ENCODE results near the gene RFC2.
A peak's percentile ranks its signal among the peaks of the same experiment; 100 is the strongest.

The RFC2 gene

DNA sequence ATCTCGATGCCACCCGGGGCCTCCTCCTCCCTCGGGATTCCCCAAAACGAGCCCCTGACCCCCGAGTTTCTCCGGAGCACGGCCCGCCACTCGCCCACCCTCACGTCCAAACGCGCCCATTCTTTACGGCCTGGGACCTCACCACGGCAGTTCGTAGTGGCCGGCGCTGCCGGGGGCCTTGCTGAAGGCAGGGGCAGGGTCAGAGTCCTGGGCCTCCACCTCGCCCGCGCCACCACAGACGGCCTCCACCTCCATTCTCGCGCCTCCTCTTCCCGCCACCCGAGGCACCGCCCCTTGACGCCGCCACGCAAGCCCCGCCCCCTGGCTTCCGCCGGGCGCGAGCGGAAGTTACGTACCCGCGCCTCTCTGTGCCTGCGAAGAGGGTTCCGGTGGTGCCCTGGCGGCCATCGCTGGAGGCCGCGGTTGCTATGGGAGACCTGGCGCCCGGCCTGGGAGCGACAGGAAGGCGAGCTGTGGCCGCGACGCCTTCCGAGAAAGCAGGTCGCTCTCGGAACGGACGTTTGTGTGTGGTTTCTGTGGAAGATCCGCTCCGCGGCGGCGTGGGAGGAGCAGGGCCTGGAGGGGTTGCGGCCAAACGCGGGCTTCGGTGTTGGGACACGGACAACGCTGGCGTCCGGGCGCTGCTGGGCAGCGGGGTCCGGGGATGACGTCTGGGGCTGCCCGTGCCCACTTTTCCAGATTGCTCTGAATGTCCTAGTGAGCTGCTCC lies at the start of gene RFC2:
RFC2 (minus strand) TSS at position 271 of the 729 bp plus-strand sequence; CDS start at position 255, 16 bp downstream.
- in situ Hi-C loops (cut with HindIII; ENCODE audit: low pct_unique_long_range_greater_than_20kb, low sequenced_read_pairs): no loop called here
- no peak for TF ChIP-seq JUND (IDR thresholded peaks at IDR 0.05; ENCODE audit: low read depth)
- DNase-seq (ENCODE audit: low read depth in 1 of 2, low spot score in 1 of 2): peak; percentile 93 to 98

DNA sequence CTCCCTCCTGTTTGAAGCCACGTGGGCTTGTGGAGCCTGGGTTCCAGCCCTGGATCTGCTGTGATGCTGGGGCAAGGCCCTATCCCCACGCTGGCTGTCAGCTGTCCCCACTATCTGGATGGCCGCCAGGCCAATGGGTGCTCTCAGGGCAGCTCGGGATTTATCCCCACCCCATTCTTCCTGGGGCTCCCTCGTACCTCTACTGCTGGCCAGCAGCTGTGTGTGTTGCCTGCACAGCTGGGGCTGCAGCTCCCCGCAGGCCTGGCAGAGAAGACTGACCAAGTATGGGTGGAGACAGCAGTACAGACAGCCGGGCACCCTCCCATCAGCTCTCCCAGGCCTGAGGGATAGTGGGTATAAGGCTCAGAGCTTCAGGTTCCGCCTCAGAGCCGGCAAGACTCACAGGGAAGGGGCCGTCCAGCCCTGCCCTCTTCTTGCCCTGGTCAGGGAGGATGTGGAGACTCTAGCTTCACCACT lies 48.6 kb upstream of the RFC2 start:
- in situ Hi-C loops (cut with HindIII; ENCODE audit: low pct_unique_long_range_greater_than_20kb, low sequenced_read_pairs): no loop called here
- no peak for DNase-seq (ENCODE audit: low read depth in 1 of 2, low spot score in 1 of 2)
- TF ChIP-seq JUND (IDR thresholded peaks at IDR 0.05; ENCODE audit: low read depth): no peak

DNA sequence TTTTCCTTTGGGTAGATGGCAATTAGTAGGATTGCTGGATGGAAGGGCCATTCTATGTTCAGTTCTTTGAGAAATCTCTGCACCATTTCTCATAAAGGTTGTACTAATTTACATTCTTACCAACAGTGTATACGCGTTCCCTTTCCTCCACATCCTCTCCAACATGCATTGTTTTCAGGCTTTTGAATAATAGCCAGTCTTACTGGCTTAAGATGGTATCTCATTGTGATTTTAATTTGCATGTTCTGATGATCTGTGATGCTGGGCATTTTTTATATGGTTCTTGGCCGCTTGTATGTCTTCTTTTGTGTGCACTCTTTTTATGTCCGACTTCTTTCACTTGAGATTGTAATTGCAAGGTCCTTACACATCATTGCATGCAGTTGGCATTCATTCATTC lies 46.7 kb upstream of the RFC2 start:
- DNase-seq (ENCODE audit: low read depth in 1 of 2, low spot score in 1 of 2): no peak
- in situ Hi-C loops (cut with HindIII; ENCODE audit: low pct_unique_long_range_greater_than_20kb, low sequenced_read_pairs): no loop called here
- no peak for TF ChIP-seq JUND (IDR thresholded peaks at IDR 0.05; ENCODE audit: low read depth)

DNA sequence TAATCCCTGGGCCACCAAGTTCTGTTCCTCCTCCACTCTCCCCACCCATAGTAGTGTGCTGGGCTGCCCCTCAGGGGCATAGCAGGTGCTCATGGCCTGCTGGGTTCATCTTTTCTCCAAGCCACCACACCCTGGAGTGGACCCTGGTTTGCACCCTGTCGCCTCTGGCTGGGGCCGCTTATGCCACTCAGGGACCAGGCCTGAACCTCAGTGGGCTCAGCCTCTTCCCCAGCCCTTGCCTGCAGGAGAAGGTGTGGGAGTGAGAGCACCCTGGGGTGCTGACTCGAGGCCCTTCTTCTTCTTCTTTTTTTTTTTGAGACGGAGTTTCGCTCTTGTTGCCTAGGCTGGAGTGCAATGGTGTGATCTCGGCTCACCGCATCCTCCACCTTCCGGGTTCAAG lies 45.2 kb upstream of the RFC2 start:
- DNase-seq (ENCODE audit: low read depth in 1 of 2, low spot score in 1 of 2): no peak
- TF ChIP-seq JUND (IDR thresholded peaks at IDR 0.05; ENCODE audit: low read depth): no peak
- in situ Hi-C loops (cut with HindIII; ENCODE audit: low pct_unique_long_range_greater_than_20kb, low sequenced_read_pairs): no loop called here

DNA sequence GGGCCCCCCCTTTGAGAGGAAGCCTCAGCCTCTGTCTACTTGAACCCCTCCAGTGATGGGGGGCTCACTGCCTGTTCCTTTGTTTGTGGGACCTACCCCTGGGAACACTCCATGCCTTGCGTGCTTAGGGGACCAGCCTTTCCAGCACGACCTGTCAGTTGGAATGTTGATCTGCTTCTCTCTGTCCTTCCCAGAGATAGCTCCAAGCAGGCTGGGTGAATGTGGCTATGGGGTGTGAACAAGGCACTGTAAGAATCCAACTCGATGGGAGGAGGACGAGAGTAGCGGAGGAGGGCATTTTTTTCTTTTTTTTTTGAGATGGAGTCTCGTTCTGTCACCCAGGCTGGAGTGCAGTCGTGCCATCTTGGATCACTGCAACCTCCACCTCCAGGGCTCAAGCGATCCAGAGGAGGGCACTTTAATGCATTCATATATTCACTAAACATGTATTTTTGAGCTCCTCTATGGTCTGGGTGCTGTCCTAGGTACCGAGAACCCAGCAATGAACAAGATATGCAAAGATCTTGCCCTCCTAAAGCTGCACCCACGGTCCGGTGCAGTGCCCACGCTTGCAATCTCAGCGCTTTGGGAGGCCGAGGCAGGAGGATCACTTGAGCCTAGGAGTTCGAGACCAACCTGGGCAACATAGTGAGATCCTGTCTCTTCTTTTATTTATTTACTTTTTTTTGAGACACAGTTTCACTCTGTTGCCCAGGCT lies 43.5 kb upstream of the RFC2 start:
- no peak for TF ChIP-seq JUND (IDR thresholded peaks at IDR 0.05; ENCODE audit: low read depth)
- DNase-seq (ENCODE audit: low read depth in 1 of 2, low spot score in 1 of 2): peak in 1 of 2 experiments; percentile 52
- in situ Hi-C loops (cut with HindIII; ENCODE audit: low pct_unique_long_range_greater_than_20kb, low sequenced_read_pairs): no loop called here

DNA sequence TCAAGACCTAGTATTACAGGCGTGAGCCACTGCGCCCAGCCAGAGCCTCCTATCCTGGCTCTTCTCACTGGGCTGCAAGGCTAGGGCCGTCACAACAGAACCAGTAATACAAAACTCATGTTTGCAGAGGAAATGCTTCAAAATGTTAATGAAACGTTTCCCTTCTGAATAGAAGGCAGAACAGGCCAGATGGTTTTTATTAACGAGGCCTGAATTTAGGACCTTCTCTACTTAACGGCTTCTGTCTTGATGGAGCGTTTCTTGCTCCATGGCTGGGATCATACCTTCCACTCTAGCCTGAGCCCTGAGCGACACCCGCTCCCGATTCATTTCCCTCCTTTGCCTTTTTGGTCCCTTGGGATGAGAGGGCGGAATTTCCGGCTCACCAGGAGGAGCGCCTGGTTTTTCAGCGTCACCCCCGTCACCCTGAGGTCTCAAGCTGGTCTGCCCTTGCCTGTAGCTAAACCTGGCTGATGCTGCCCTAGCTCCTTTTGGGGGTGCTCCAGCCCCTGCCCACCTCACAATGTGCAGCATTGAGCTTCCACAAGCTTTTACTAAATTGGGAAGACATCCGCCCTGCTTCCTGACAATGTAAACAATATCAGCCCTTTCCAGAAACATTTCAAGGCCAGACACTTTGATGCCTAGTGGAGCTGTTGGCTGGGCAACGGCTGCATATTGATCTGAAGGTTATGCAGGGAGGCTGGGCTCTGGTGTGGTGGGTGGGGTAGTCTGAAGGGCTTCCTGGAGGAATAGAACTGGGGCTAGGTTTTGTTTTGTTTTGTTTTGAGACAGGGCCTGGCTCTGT lies 40.2 kb upstream of the RFC2 start:
- no peak for DNase-seq (ENCODE audit: low read depth in 1 of 2, low spot score in 1 of 2)
- in situ Hi-C loops (cut with HindIII; ENCODE audit: low pct_unique_long_range_greater_than_20kb, low sequenced_read_pairs): no loop called here
- no peak for TF ChIP-seq JUND (IDR thresholded peaks at IDR 0.05; ENCODE audit: low read depth)

DNA sequence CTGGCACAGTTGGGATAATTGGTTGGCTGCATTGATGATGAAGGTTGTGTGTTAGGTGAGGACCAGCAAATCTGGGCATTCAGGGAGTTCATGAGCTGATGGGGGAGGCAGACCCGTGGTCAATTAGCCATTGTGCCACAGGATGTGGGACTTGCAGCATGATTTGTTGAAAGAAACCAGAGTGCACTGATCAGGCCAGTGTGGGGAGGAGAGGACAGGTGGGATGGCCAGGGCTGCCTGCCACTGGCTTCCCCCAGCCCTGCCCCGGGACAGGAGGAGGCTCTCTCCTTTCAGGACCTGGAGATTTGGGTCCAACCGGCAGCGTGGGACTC lies 39.3 kb upstream of the RFC2 start:
- in situ Hi-C loops (cut with HindIII; ENCODE audit: low pct_unique_long_range_greater_than_20kb, low sequenced_read_pairs): no loop called here
- DNase-seq (ENCODE audit: low read depth in 1 of 2, low spot score in 1 of 2): no peak
- TF ChIP-seq JUND (IDR thresholded peaks at IDR 0.05; ENCODE audit: low read depth): no peak

DNA sequence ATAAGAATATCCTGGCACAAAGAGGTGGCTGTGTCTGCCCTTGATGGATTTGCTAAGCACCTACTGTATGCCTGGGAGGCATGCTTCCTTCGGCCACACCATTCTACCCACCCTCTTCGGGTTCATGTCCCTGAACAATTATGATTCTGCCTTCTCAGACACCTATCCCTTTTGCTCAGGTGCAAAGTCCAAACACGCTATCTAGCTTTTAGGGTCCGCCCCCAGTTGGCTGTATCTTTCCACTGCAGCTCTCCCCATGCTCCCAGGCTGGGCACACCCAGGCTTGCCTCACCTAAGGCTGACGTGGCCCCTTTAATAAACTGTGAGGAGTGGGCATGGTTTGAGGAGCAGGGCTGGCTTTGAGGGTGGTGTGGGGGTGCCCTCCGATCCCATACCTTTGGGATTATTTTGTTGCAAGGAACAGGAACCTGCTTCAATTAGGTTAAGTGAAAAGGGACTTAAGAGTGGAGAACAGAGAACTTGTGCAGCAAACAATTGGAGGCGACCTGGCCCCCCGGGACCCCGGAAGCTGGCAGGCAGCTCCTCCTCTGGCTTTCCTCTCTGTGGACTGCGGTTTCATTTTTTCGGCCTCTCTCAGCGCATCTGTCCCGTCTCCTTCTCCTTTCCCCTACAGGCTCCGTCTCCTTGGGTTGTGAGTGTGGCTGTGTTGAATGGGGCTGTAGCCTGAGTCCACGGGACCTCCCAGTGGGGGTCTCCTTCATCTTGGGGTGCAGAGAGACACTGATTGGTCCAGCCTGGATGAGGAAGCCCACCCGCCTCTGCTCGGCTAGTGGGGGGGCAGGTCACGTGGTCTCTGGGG lies 38.8 kb upstream of the RFC2 start:
- DNase-seq (ENCODE audit: low read depth in 1 of 2, low spot score in 1 of 2): no peak
- in situ Hi-C loops (cut with HindIII; ENCODE audit: low pct_unique_long_range_greater_than_20kb, low sequenced_read_pairs): no loop called here
- TF ChIP-seq JUND (IDR thresholded peaks at IDR 0.05; ENCODE audit: low read depth): no peak

DNA sequence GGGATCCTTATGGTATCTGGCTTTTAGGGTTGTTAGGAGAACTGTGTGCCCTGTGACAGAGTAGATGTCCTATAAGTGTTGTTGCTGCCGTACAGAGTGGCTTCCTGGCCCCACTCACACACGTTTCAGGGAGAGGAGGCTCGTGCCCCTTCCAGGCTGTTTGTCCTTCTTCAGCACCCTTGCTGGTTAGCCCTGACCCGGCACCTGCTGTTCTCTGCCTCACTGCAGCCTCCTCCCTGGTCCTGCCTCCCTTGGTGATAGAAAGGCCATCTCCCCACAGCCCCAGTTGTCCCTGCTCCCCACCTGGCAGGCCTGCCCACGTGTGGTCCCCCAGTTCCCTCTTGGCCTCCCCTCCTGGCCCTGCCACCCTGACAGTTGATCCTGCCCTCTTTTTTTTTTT lies 37.3 kb upstream of the RFC2 start:
- in situ Hi-C loops (cut with HindIII; ENCODE audit: low pct_unique_long_range_greater_than_20kb, low sequenced_read_pairs): no loop called here
- no peak for TF ChIP-seq JUND (IDR thresholded peaks at IDR 0.05; ENCODE audit: low read depth)
- DNase-seq (ENCODE audit: low read depth in 1 of 2, low spot score in 1 of 2): no peak

DNA sequence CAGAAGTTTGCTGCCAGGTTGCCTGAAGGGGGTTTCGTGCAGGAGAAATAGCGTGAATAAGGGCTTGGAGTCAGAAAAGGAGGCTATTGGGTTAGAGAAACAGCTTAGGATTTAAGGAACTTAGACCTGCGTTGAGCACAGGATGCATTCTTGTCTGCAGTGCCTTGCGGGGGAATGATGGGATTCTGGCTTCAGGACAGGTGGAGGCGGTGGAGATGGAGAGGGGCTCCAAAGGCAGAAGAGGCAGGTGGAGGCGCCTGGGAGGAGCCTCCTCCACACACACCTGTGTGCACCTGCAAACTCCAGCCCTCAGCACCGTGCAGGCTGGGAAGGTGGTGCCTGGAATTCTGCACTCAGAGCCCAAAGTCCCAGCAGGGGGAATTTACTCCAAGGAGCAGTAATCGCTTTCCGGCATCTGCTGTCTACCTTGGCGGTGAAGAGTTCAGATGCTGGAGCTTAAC lies 36.8 kb upstream of the RFC2 start:
- no peak for TF ChIP-seq JUND (IDR thresholded peaks at IDR 0.05; ENCODE audit: low read depth)
- DNase-seq (ENCODE audit: low read depth in 1 of 2, low spot score in 1 of 2): no peak
- in situ Hi-C loops (cut with HindIII; ENCODE audit: low pct_unique_long_range_greater_than_20kb, low sequenced_read_pairs): no loop called here

DNA sequence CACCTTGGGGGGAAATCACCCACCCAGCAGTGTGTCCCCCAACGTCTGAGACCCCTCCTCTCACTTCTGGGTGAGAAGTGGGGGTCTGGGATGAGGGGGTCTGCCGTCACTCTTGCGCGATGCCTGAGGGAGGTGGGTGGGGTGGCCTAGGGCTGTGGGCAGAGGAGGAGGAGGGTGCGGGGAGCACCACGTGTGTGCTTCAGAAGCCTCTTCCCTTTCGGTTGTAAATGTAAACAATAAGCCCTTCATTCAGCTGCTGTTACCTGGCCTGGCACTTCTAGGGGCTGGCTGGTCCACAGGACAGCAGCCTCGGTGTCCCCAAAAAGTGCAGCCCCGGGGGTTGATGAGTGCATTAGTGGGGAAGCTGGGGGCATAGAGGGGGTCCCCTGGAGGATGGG lies 36.4 kb upstream of the RFC2 start:
- no peak for DNase-seq (ENCODE audit: low read depth in 1 of 2, low spot score in 1 of 2)
- TF ChIP-seq JUND (IDR thresholded peaks at IDR 0.05; ENCODE audit: low read depth): no peak
- in situ Hi-C loops (cut with HindIII; ENCODE audit: low pct_unique_long_range_greater_than_20kb, low sequenced_read_pairs): no loop called here

Data from T47D (cell line).